CD4-positive, alpha-beta T cell treated with Interleukin-4 for 4 hours (primary cell): ENCODE data around the gene UBE2Q1.
"Not testable (repeated sequence)": the region's sequence is repeated elsewhere in the genome, so short reads cannot be mapped to it uniquely, and the experiment has no call there.

Experiments
- DNase-seq: peaks from one replicate; pipeline ENCODE4 v3.0.0-alpha.2; 2020

The UBE2Q1 gene

GRCh38 chr1:154549202-154549770, 9.2 kb downstream of the UBE2Q1 start:
- no peak for DNase-seq

GRCh38 chr1:154548028-154548427, 10.4 kb downstream of the UBE2Q1 start:
- DNase-seq = no peak

GRCh38 chr1:154547105-154547732, 11.2 kb downstream of the UBE2Q1 start:
- no peak for DNase-seq

GRCh38 chr1:154546264-154547063, 12.0 kb downstream of the UBE2Q1 start:
- peak; percentile 32 for DNase-seq

- DNase-seq = no peak
Measured at GRCh38 chr1:154541231-154541630, 17.2 kb downstream of the UBE2Q1 start.

GRCh38 chr1:154539486-154540483, 18.7 kb downstream of the UBE2Q1 start:
- no peak for DNase-seq

- DNase-seq = no peak
Measured at GRCh38 chr1:154536570-154536969, 21.9 kb downstream of the UBE2Q1 start.

GRCh38 chr1:154533952-154534844, 24.3 kb downstream of the UBE2Q1 start:
- no peak for DNase-seq

- DNase-seq = not testable (repeated sequence)
Measured at GRCh38 chr1:154531950-154532349, 26.5 kb downstream of the UBE2Q1 start.

GRCh38 chr1:154529308-154529707, 29.2 kb downstream of the UBE2Q1 start:
- no peak for DNase-seq

GRCh38 chr1:154527192-154527591, 31.3 kb downstream of the UBE2Q1 start:
- no peak for DNase-seq

- no peak for DNase-seq
Measured at GRCh38 chr1:154524881-154525280, 33.6 kb downstream of the UBE2Q1 start.

- no peak for DNase-seq
Measured at GRCh38 chr1:154521695-154522094, 36.8 kb downstream of the UBE2Q1 start.

- no peak for DNase-seq
Measured at GRCh38 chr1:154520333-154520732, 38.1 kb downstream of the UBE2Q1 start.

GRCh38 chr1:154519591-154519991, 38.9 kb downstream of the UBE2Q1 start:
- DNase-seq = no peak

- DNase-seq = no peak
Measured at GRCh38 chr1:154517661-154518060, 40.8 kb downstream of the UBE2Q1 start.

- no peak for DNase-seq
Measured at GRCh38 chr1:154514066-154514553, 44.4 kb downstream of the UBE2Q1 start.

- no peak for DNase-seq
Measured at GRCh38 chr1:154512760-154513159, 45.7 kb downstream of the UBE2Q1 start.

- DNase-seq = no peak
Measured at GRCh38 chr1:154503898-154504297, 54.6 kb downstream of the UBE2Q1 start.

- DNase-seq = no peak
Measured at GRCh38 chr1:154502744-154503115, 55.7 kb downstream of the UBE2Q1 start.

- DNase-seq = no peak
Measured at GRCh38 chr1:154502066-154502743, 56.3 kb downstream of the UBE2Q1 start, which contains the start of the genes SHE and TDRD10. SHE (minus strand) TSS chr1:154502412; CDS start chr1:154502026, 386 bp downstream. TDRD10 (plus strand) TSS chr1:154502219; CDS start chr1:154506904, 4,685 bp downstream.
